ENCODE results near the gene YJEFN3. TPM values are rescaled to one million over a fixed set of nuclear protein-coding genes. Genes with fewer than 3 reads are reported as not detected.

Gene YJEFN3
- total and polyA plus RNA-seq, 7 donors = 1.00 to 2.9 (median 1.4) TPM

DNA sequence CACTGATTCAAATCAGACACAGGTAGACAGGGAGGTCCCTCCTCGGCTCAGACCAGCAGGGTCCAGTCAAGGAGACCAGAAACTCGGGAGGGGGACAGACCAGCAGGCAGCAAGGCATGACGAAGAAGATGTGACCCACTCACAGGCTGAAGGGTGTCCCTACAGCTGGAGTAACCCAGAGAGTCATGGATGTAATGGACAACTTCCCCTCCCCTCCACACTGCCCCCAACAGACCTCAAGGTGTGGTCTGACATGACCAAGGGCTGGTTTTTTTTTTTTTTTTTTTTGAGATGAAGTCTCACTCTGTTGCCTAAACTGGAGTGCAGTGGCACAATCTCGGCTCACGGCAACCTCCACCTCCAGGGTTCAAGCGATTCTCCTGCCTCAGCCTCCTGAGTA is 55.6 kb downstream of the YJEFN3 start:
- Histone ChIP-seq H3K4me1 (no peaks in the 10 kb centered on the region), H3K4me3 (no peak overlapping the region), H3K36me3 (ENCODE audit: insufficient read depth in 1 of 2, low read depth in 1 of 2) (no peaks in the 10 kb centered on the region), H3K9me3 (no peaks in the 10 kb centered on the region), H3K27me3 (ENCODE audit: insufficient read depth in 3 of 3, low read length in 2 of 3) (no peaks in the 10 kb centered on the region), H3K27ac (no peak overlapping the region)
- DNase-seq = no peak
- TF ChIP-seq, protein P1, sequence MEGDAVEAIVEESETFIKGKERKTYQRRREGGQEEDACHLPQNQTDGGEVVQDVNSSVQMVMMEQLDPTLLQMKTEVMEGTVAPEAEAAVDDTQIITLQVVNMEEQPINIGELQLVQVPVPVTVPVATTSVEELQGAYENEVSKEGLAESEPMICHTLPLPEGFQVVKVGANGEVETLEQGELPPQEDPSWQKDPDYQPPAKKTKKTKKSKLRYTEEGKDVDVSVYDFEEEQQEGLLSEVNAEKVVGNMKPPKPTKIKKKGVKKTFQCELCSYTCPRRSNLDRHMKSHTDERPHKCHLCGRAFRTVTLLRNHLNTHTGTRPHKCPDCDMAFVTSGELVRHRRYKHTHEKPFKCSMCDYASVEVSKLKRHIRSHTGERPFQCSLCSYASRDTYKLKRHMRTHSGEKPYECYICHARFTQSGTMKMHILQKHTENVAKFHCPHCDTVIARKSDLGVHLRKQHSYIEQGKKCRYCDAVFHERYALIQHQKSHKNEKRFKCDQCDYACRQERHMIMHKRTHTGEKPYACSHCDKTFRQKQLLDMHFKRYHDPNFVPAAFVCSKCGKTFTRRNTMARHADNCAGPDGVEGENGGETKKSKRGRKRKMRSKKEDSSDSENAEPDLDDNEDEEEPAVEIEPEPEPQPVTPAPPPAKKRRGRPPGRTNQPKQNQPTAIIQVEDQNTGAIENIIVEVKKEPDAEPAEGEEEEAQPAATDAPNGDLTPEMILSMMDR (IDR thresholded peaks at IDR 0.05) = no peak
- WGBS, 3 donors = 88 to 97% (median 93%) methylated on average over 6 of the region's 6 CpGs
- intact Hi-C loops (cut with DNase I) = no loop called here
- no peak for ATAC-seq

Other genes starting within 250 kb of the YJEFN3 start
- 10 to 100 TPM; 25.8 to 35.8 (median 29.0) TPM for gene SUGP1, start 208.4 kb upstream of the YJEFN3 start, total RNA-seq
- 10 to 100 TPM; 20.6 to 26.3 (median 24.6) TPM for gene SUGP1, start 208.4 kb upstream of the YJEFN3 start, polyA plus RNA-seq
- gene MAU2, start 208.1 kb upstream of the YJEFN3 start, total RNA-seq = 10 to 100 TPM; 26.2 to 55.1 (median 40.1) TPM
- 10 to 100 TPM; 12.3 to 20.3 (median 18.4) TPM for gene MAU2, start 208.1 kb upstream of the YJEFN3 start, polyA plus RNA-seq
- 10 to 100 TPM; 25.3 to 65.9 (median 55.6) TPM for gene GATAD2A, start 123.2 kb upstream of the YJEFN3 start, total RNA-seq
- 10 to 100 TPM; 18.5 to 43.4 (median 32.5) TPM for gene GATAD2A, start 123.2 kb upstream of the YJEFN3 start, polyA plus RNA-seq
- 1 to 10 TPM in 1 of 4 donors, under 1 TPM in 2, not detected in 1; 0.50 to 1.9 (median 0.62) TPM for gene TSSK6, start 13.4 kb upstream of the YJEFN3 start, total RNA-seq
- gene TSSK6, start 13.4 kb upstream of the YJEFN3 start, polyA plus RNA-seq = 1 to 10 TPM in 2 of 3 donors, under 1 TPM in 1; 0.37 to 3.2 (median 1.4) TPM
- gene NDUFA13, start 12.7 kb upstream of the YJEFN3 start, total RNA-seq = 100 to 1,000 TPM; 438 to 648 (median 574) TPM
- 100 to 1,000 TPM; 274 to 597 (median 487) TPM for gene NDUFA13, start 12.7 kb upstream of the YJEFN3 start, polyA plus RNA-seq
- not detected for gene CILP2, start 9.4 kb downstream of the YJEFN3 start, total RNA-seq
- under 1 TPM in 1 of 3 donors, not detected in 2; 0.03 TPM for gene CILP2, start 9.4 kb downstream of the YJEFN3 start, polyA plus RNA-seq
- gene PBX4, start 89.8 kb downstream of the YJEFN3 start, total RNA-seq = under 1 TPM in 1 of 4 donors, not detected in 3; 0.17 TPM
- under 1 TPM in 2 of 3 donors, not detected in 1; 0.06 to 0.08 TPM for gene PBX4, start 89.8 kb downstream of the YJEFN3 start, polyA plus RNA-seq
- gene LPAR2, start 99.3 kb downstream of the YJEFN3 start, total RNA-seq = 1 to 10 TPM in 1 of 4 donors, under 1 TPM in 3; 0.42 to 1.5 (median 0.55) TPM
- under 1 TPM; 0.08 to 0.38 (median 0.27) TPM for gene LPAR2, start 99.3 kb downstream of the YJEFN3 start, polyA plus RNA-seq
- 1 to 10 TPM; 1.4 to 2.3 (median 1.8) TPM for gene GMIP, start 114.7 kb downstream of the YJEFN3 start, total RNA-seq
- 1 to 10 TPM in 1 of 3 donors, under 1 TPM in 2; 0.51 to 1.1 (median 0.83) TPM for gene GMIP, start 114.7 kb downstream of the YJEFN3 start, polyA plus RNA-seq
- 10 to 100 TPM; 17.5 to 27.5 (median 21.4) TPM for gene ATP13A1, start 134.8 kb downstream of the YJEFN3 start, total RNA-seq
- 10 to 100 TPM; 15.4 to 23.8 (median 20.6) TPM for gene ATP13A1, start 134.8 kb downstream of the YJEFN3 start, polyA plus RNA-seq
- 1 to 10 TPM; 1.5 to 3.1 (median 1.9) TPM for gene ZNF101, start 139.9 kb downstream of the YJEFN3 start, total RNA-seq
- gene ZNF101, start 139.9 kb downstream of the YJEFN3 start, polyA plus RNA-seq = 1 to 10 TPM; 2.1 to 3.8 (median 2.5) TPM
- 1 to 10 TPM; 1.5 to 3.4 (median 2.1) TPM for gene ZNF14, start 204.2 kb downstream of the YJEFN3 start, total RNA-seq
- gene ZNF14, start 204.2 kb downstream of the YJEFN3 start, polyA plus RNA-seq = 1 to 10 TPM; 1.0 to 2.1 (median 1.7) TPM

Measured in psoas muscle (tissue), 8 donors.